ENCODE data around the gene SOS1.
"Not testable (repeated sequence)": the region's sequence is repeated elsewhere in the genome, so short reads cannot be mapped to it uniquely, and the experiment has no call there.

GRCh38 chr2:39138187-39138836 lies 17.5 kb upstream of the SOS1 start:
- TF ChIP-seq, protein P1, sequence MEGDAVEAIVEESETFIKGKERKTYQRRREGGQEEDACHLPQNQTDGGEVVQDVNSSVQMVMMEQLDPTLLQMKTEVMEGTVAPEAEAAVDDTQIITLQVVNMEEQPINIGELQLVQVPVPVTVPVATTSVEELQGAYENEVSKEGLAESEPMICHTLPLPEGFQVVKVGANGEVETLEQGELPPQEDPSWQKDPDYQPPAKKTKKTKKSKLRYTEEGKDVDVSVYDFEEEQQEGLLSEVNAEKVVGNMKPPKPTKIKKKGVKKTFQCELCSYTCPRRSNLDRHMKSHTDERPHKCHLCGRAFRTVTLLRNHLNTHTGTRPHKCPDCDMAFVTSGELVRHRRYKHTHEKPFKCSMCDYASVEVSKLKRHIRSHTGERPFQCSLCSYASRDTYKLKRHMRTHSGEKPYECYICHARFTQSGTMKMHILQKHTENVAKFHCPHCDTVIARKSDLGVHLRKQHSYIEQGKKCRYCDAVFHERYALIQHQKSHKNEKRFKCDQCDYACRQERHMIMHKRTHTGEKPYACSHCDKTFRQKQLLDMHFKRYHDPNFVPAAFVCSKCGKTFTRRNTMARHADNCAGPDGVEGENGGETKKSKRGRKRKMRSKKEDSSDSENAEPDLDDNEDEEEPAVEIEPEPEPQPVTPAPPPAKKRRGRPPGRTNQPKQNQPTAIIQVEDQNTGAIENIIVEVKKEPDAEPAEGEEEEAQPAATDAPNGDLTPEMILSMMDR (IDR thresholded peaks at IDR 0.05), result not testable (repeated sequence)
- not testable (repeated sequence) for TF ChIP-seq POLR2A (IDR thresholded peaks at IDR 0.05)

Data from uterus (tissue), 2 donors.